ENCODE results near the gene PODNL1.

PODNL1 gene

DNA sequence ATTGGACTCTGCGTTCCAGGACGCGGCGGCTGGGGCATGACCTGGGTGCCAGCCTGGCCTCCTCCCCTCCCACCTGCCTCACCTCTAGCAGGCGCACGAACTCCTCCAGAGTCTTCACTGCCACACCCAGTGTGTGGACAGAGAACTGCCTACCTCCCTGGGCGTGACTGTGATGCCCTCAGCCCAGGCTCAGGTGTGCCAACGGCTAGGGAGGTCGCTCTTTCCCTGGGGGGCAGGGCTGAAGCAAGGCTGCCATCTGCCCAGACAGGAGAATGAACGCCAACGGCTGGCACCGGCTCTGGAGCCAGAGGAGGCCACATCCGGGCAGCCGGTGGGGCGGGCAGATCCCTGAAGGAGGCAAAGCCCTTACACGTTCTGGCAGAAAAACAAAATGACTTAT, 49.9 kb downstream of the PODNL1 start:
- DNase-seq (ENCODE audit: low read depth): no peak

DNA sequence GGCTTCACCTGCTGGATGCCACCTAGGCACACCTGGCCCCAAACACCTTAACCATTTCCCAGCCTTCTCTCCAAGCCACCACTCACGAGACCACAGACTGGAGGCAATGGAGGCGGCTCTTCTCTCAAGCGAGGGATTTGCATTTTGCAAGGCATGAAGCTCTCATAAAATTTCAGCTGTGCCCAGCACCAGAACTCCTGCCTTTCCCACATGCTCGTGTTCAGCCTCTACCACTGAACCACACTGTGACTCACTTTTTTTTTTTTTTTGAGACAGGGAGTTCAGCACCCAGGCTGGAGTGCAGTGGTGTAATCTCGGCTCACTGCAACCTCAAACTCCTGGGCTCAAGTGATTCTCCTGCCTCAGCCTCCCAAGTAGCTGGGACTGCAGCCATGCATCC, 50.7 kb downstream of the PODNL1 start:
- no peak for DNase-seq (ENCODE audit: low read depth)

DNA sequence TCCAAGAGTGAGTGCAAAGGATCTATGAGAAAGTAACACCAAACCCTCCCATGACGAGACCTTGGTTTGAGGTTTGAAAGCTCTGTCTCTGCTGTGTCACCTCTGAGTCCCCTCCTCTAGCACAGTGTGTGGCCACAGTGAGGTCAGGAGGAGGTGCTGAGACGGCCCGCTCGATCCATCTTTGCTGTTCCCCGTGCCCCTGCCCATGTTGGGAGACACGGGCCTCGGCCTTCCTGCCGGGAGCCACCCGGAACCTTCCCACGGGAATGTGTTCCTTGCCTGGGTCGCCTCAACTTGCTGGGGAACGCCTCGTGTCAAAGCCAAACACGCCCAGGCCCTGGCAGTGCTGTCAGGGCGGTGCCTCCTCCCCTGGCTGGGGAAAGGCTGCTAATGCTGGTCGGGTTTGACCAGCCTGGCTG, 51.2 kb downstream of the PODNL1 start:
- no peak for DNase-seq (ENCODE audit: low read depth)

DNA sequence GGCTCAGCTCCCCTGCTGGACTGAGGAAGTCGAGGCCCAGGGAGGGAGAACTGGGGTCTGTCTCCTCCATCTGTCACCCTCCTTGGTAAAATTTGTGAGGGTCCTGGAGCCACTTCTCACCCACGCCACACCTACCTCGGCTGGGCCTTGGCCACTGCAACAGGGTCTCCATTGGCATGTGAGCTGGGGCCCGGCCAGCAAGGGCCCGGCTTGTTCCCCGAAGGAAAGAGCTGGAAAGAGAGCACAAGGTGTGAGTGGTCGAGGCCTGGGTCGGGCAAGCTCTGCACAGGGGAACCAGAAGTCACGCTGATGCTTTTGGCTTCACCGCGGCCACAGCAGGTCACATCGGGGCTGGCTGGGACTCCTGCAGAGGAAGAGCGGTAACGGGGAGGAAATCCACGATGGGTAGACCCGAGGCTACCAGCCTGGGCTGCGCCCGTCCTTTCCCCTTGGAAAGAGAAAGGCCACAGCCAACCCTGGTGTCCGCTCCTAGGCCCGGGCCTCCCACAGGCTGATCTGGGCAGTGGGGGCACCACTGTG, 52.3 kb downstream of the PODNL1 start:
- no peak for DNase-seq (ENCODE audit: low read depth)

DNA sequence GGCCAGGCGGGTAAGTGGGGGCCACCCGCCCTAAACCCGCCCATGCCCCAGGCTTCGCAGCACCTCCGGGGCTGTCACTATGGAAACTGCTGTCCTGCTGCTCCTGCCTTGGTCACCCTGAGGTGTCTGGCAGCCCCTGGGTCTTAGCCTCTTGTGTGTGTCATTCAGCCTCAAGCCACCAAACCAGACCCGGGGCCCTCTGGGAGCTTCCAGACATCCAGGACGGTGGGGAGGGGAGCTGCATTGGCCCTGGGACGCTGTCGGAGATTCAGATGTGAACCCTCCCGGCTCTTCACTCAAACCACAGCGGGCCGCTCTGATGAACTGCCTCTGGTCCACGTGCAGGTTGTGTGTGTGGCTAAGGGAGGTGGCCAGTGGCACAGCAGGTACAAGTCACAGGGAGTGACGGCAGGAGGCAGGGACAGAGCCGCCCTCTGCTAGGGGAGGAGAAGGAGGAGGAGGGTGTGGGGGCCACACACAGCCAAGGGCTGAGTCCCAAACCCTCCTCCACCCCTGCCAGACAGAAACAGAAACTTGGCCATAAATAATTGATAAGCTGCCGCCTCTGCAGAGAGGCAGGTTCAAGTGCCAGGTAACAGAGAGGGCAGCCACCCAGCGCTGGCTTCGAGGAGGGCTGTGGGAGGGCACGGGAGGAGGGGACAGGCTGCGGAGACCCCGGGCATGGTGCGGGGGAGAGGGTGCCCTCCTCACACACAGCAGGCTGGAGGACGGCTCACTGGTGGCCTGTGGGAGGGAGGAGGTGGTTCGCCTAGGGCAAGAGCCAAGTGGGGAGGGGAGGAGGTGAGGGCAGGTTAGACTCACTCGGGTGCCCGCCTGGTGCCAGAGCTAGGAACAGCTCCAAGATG, 53.3 kb downstream of the PODNL1 start:
- DNase-seq (ENCODE audit: low read depth): no peak

DNA sequence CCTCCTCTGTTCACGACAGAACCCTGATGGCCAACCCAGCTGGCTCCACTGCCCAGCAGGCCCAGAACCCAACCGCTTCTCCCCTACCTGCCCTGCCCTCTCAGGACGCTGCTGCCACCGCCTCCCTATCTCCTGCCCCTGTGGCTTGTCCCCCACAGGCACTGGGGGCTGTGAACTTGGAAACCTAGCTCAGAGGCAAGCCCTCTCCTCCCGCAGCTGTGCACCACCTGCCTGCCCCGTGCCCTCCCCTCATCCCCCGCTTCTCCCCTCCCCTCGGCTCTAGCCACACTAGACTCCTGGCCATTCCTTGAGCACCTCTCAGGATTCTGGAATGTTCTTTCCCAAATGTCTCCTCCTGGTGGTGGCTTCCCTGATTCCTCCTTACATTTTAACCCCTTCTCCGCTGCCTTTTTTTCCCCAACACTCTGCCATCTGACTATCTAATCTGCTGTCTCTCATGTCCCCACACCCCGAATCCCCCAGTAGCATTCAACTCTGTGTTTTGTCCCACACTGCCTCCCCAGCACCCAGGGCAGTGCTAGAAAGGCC, 54.6 kb downstream of the PODNL1 start:
- DNase-seq (ENCODE audit: low read depth): no peak

DNA sequence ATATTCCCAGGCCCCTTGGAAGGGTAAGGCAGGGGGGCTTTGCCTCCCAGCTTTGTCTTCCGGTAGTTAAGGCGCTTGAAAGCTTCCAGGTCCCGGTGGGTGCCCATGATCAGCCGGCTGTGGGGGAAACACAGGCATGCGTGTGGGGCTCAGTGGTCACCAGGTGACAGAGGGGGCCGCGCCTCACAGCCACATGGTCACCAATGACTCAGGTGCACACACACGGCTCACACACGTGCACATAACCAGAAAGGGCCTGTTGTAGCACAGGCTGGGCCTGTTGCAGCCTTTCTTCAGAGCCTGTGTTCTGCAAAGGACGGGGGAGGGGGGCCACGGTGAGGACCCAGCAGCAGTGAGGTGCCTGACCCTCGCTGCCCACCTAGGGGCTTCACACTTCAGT, 55.4 kb downstream of the PODNL1 start:
- DNase-seq (ENCODE audit: low read depth): no peak

DNA sequence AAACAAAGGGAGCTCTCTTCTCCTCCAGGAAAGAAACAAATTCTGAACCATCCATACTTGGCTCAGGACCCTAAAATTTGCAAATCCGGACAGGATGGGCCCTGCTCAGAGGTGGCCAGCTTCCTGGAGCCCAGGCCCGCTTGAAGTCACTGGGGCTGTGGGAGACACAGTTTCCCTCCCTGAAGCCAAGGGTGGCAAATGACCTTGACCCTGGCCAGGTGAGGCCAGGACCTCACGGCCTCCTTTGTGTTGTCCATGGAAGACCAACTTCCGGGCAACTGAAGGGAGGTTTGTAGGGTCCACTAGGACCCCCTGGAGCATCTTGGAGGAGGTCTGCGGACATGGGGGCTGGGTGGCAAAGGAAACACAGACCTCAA, 55.8 kb downstream of the PODNL1 start:
- DNase-seq (ENCODE audit: low read depth): no peak

DNA sequence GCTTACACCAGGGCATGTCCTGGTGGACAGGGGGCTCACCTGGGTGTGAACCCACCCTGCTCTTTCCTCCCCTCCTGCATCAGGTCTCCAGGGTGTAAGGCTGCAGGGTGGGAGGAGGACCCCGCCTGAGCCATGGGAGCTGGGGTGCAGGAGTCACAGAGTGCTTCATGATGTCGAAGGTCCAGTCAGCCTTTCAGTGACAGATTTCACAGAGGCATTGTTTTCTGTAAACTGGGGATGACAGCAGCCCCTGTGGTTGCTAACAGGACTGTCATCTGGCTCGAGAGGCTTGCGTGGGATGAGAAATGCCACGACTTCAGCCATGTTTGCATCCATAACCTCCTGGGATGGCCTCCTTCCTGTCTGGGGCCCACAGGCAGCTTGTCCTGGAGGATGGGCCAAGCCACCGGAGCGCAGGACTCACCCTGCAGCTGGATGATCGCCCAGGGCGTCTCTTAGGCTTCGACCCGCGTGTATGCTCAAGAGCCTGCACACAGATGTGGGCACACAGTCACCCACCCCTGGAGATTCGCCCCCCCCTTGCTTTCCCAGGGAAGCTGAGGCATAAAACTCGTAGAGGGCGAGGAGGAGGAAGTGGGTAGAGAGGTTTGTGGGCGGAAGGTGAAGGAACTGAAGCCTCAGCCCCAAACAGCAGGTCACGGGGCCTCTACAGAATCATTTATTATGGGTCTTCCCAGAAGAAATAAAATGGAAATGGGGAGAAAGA, 56.4 kb downstream of the PODNL1 start:
- DNase-seq (ENCODE audit: low read depth): no peak

DNA sequence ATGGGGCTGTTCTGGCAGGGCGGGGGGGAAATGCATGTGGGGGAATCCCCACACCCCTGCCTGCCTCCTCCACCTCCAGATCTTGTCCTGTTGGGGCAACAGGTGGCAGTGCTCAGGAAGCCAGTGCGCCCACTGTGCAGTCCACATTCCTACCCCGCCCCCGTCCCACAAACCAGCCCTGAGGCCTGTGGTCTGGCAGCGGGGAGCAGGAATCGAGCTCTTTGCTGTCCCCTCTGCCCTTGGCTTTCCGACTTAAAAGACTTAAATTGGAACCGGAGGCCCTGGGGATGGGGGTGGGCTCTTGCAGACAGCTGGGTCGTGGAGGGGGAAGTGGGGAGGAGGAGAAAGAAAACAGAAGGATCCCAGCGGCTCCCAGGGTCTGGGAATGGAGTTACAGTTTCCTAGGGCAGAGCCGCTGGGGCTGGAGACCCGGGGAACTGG, 56.9 kb downstream of the PODNL1 start:
- DNase-seq (ENCODE audit: low read depth): no peak

Data from HS-5 (cell line).